Hematopoietic multipotent progenitor cell treated with erythropoietin and hydrocortisone succinate and interleukin-3 and kit ligand, for 4 days (in vitro differentiated cells): ENCODE measurements around the gene CACNA1I.

Experiments
- DNase-seq: peaks from one replicate; pipeline ENCODE4 v3.0.0-alpha.2; 2015

CACNA1I gene

DNA sequence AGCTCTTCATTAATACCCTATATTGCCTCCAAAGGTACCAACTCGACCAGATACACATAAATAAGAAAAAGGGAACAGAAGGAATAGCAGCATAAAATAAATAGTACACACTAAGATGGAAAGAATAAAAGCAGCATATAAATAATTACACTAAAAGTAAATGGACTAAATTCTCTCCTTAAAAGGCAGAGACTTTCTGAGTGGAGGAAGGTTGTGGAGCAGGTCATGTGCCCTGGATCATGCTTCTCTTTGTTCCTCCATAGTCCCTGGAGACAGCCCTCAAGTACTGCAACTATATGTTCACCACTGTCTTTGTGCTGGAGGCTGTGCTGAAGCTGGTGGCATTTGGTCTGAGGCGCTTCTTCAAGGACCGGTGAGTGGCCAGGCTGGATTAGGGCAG lies 101.4 kb downstream of the CACNA1I start:
- DNase-seq, result no peak

DNA sequence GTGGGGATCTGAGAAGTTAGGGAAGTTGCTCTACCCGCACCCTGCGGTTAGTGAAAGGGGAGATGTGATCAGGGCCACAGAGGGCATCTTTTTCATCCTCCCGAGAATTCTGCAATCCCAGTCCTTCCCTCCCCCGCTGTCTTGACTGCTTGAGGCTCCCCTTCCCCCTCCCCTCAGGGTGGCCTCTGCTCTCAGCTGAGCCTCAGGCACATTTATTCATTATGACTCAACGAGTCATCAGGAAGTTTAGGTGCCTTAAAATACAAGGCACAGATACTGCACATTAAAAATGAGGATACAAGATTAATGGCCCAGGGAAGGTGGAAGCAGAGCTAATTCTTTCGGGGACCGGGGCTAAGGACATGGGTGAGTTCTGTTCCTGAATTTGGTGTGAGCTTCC lies 104.0 kb downstream of the CACNA1I start:
- DNase-seq, result no peak

DNA sequence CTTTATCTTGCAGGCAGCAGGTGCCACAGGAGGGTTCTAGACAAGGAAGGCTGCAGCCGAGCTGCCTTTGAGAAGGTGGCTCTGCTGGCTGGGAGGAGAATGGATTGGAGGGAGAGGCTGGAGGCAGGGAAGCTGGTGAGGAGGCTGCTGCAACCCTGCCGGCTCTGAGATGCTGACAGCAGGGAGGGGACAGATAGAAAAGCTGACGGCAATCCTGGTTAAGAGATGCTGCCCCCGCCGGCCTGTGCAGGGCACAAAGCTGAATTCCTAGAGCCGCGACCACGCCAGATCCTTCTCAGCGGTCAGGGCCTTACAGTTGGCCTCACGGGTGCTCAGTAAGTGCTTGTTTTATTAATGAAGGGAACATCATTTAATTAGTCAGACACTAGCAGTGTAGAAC lies 105.4 kb downstream of the CACNA1I start:
- DNase-seq, result no peak

DNA sequence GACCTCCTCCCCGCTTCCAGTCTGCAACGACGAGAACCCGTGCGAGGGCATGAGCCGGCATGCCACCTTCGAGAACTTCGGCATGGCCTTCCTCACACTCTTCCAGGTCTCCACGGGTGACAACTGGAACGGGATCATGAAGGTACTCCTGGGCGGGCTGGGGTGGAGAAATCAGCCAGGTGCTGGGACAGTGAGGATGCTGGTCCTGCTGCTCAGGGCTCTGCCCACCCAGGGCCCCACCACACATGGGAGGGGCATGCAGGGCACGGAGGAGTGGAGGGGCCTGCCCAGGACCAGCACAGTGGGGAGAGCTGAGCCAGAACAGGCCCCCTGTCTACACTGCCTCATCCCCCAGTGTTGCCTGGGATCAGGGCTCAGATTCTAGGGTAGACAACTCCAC lies 107.4 kb downstream of the CACNA1I start:
- no peak for DNase-seq

DNA sequence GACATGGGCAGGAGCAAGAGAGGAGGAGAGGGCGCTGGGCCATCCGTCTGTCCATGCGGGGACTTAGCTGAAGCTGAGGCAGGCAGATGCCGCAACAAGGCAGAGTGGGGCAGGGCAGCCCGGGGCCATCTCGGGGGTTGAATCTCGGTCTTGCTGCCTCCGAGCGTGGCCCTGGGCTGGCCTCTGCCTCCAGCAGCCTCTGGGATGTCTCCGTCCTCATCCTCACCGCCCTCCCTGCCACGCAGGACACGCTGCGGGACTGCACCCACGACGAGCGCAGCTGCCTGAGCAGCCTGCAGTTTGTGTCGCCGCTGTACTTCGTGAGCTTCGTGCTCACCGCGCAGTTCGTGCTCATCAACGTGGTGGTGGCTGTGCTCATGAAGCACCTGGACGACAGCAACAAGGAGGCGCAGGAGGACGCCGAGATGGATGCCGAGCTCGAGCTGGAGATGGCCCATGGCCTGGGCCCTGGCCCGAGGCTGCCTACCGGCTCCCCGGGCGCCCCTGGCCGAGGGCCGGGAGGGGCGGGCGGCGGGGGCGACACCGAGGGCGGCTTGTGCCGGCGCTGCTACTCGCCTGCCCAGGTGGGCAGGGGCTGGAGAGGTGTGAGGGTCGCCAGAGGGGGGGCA lies 108.4 kb downstream of the CACNA1I start:
- no peak for DNase-seq

DNA sequence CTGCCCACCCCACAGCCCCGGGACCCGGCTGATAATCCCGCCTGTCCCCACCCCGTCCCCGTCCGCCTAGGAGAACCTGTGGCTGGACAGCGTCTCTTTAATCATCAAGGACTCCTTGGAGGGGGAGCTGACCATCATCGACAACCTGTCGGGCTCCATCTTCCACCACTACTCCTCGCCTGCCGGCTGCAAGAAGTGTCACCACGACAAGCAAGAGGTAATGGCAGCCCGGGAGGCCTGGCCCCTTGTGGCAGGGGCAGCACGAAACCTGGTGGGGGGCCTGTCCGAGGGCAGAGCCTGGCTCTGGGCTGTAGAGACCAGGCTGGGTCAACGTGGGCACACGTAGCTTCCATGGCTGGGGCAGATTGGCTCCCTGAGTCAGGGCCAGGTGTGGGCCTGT lies 109.1 kb downstream of the CACNA1I start:
- DNase-seq, result no peak

GRCh38 chr22:39680486-39680885 lies 109.9 kb downstream of the CACNA1I start:
- no peak for DNase-seq

DNA sequence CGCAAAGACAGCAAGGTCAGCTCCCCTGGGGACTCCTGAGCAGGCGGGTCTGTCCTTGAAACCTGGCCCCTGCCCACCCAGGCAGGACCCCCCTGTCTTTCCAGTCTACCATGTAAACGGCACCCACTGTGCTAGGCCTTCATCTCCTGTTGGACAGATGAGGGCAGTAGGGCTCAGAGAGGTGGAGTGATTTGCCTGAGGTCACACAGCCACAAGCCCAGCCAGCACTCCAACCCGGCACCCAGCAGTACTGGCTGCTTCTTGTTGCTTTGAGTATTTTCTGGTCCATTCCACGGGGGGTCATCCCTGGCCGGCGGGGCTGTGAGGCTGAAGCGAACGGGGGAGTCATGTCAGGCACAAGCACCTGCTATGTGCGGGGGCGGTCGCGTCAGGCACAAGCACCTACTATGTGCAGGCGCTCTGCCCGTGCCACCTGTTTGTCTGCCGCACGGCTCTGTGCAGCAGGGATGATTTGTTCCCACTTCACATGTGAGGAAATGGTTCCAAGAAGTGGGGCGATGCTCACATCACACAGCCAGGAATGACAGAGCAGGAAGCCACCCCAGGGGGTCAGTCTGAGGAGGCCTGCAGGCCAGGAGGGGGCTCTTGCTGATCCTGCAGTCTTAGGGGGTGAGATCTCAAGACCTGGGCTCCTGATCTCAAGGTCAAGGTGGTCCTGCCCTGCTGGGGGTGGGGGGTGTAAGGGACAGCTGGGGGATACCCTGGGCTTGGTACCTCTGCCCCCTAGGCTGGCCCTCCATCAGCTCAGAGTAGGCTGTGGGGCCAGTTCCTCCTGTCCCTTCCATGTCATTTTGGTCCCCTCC lies 110.7 kb downstream of the CACNA1I start:
- DNase-seq, result no peak

DNA sequence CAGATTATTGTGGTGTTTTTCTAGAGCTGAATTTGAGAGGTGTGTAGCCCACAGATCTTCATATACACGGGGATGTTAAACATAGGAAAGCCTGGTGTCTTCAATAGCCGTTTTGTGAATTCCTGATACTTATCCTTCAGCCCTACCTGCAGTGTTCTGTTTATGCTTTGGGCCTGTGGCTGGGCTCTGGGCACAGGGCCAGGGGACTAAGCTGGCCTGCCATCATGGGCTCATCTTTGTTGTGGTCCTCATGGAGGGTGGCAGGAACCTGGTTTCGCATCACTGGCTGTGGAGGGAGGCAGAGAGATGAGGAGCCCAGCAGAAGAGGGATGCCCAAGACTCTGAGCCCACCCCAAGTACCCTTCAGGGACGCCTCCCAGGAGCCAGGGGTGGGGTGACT lies 112.4 kb downstream of the CACNA1I start:
- no peak for DNase-seq

DNA sequence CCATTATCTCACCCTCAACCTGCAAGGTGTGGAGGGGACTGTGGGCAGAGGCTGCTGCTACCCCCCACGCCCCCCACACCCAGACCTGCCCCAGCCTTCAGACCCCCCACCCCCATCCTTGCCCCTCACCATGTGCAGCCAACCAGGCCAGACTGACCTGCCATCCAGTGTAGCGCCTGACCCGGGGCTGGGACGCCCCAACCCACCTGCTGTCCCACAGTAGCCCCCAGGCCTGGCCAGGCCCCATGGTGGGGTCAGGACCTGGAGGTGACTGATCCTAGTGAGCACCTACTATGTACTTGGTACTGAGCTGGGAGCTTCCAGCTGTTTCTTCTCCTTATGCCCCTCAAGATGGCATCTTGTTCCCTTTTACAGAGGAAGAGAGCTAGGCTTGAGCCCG lies 113.1 kb downstream of the CACNA1I start:
- DNase-seq, result no peak

- no peak for DNase-seq
These were observed 114.2 kb downstream of the CACNA1I start for GRCh38 chr22:39684702-39685281.

DNA sequence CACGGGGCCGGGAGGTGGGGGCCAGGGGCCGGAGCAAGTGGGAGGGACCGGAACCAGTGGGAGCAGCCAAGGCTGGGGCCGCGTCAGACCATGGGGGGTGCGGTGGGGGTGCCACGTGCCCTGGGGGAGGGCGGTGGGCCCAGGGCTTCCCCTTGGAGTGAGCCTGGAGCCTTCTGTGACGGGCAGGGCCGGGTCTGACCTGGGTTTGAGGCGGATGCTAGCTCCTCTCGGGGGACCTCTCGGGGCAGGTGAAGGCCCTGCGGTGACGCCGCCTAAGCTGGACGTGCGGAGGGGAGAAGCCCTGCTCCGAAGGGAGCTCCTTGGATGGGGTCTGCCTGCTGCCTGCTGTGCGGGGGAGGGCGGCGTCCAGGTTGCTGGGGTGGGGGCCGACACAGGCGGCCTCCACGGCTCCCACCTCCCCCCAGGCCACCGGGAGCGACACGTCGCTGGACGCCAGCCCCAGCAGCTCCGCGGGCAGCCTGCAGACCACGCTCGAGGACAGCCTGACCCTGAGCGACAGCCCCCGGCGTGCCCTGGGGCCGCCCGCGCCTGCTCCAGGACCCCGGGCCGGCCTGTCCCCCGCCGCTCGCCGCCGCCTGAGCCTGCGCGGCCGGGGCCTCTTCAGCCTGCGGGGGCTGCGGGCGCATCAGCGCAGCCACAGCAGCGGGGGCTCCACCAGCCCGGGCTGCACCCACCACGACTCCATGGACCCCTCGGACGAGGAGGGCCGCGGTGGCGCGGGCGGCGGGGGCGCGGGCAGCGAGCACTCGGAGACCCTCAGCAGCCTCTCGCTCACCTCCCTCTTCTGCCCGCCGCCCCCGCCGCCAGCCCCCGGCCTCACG lies 115.0 kb downstream of the CACNA1I start:
- no peak for DNase-seq

- no peak for DNase-seq
These were observed 115.6 kb downstream of the CACNA1I start for GRCh38 chr22:39686178-39686620.

DNA sequence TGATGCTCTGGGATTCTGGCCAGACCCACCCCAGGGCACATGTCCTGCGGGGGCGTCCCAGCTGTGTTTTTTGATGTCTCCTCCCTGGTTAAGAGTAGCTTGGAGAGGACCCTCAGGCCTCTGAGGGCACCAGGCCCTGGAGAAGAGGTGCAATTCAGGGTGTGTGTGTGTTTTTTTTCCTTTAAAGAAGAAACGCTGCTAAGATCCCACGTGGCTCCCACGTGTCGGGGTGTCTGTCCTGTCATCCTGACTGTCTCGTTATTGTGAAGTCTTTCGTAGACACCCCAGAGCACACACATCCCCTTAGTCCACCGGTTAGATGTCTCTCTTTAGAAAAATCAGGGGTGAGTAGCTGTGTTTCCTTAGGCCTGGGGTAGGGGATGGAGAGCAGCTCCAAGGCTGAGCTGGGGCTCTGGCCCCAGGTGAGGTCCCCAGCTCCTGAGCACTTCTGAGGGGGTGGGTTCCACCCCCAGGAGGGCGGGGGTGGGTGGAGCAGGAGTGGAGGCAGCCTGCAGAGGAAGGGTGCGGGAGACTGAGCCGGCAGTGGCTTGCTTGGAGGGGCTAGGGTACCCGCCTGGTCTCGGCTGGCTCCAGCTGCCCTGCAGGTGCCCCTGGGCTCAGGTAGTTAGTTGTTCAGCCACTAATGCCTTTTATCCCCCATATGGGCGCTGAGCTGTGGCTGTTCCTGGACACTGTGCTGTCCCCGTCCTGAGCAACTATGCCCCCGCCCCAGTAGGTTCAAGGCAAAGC lies 116.4 kb downstream of the CACNA1I start:
- DNase-seq, result no peak

GRCh38 chr22:39688186-39688785 lies 117.7 kb downstream of the CACNA1I start:
- no peak for DNase-seq

GRCh38 chr22:39689421-39689820 lies 118.9 kb downstream of the CACNA1I start:
- no peak for DNase-seq

DNA sequence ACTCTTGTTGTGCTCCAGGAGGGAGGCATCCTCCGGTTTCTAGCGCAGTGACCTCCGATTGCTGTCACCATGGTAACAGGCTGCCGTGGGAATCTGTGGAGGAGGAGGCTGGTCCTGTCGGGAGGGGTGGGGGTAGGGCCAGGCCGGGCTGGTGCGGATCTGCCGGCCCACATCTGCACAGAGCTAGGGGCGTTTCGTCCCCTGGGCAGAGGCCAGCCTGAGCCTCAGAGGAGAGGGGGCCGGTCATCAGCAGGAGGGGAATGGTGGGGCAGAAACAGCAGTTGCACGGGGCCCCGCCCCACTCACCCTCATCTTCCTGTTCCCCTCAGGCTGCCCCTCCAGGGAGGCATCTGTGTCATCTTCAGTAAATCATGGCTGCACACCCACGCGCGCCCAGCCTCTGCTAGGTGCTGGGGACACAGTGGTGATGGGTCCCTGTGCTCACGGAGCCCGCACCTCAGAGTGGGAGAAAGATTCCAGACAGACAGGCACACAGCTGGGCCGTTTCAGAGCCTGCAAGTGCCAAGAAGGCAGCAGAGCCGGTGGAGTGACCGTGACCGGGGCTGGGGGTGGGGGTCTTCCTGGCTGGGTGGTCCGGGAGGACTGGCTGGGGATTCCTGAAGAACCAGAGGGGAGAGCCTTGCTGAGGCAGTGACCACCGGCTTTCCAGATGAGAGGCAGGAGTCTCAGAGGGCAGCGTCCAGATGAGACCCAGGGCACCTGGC lies 120.5 kb downstream of the CACNA1I start:
- no peak for DNase-seq

- DNase-seq, result no peak
These were observed 123.5 kb downstream of the CACNA1I start for GRCh38 chr22:39693943-39694500.

GRCh38 chr22:39697790-39698430 lies 127.4 kb downstream of the CACNA1I start:
- no peak for DNase-seq

DNA sequence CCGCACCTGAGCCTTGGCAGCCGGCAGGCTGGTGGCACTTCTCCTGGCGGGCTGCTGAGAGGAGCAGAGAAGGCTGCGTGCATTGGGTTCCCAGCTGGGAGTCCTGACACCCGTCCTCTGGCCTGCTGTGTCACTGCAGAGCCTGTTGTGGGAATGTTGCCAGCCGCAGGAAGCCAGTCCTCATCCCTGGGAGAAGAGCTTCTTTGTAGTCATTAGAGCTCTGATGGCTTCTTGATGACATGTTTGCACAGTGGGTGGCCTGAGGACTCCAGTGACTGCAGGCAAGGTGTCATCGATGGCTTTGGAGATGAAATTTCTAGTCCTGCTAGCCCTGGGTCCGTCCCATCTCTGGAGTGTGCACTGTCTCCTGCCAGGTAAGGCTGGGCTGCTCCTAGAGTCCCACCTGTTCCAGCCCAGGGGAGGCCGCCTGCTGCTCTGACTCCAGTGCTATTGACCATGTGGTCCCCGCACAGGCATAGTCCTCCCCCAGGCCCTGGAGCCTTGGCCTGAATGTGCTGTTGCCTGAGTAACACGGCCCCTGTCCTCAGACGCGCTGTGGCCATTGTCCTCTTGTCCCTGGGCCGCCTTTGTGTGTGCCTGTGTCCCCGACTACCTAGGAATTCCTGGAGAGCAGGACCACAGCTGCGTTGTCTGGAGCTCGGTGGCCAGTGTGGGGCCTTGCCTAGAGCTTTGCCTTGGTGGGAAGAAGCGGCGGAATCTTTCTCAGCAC lies 129.2 kb downstream of the CACNA1I start:
- no peak for DNase-seq
